Esophagus muscularis mucosa (tissue), 4 donors: Measurements from ENCODE around the gene NIT2.

ENCODE experiments used
- EP300 ChIP-seq: sonication (generic); formaldehyde crosslinking; IDR thresholded peaks from one replicate; pipeline ENCODE4 v1.6.1; 2017; ENCODE audit warnings: antibody characterized with exemption
- POLR2A ChIP-seq: fragments of 450-650 bp; IDR thresholded peaks from one replicate; pipeline ENCODE4 v1.6.1; 2017; ENCODE audit warnings: antibody characterized with exemption, moderate library complexity, mild to moderate bottlenecking, low read depth
- TF ChIP-seq, protein P1 (sequence below), 3 experiments: fragments of 200-600 bp in 2 of 3; fragments of 450-650 bp in 1 of 3; sonication (generic) in 2 of 3; IDR thresholded peaks; one replicate each; pipeline ENCODE4 v1.5.1; 2017 to 2019; ENCODE audit warnings: antibody characterized with exemption in 3 of 3, mild to moderate bottlenecking in 2 of 3, moderate library complexity in 1 of 3

DNA sequence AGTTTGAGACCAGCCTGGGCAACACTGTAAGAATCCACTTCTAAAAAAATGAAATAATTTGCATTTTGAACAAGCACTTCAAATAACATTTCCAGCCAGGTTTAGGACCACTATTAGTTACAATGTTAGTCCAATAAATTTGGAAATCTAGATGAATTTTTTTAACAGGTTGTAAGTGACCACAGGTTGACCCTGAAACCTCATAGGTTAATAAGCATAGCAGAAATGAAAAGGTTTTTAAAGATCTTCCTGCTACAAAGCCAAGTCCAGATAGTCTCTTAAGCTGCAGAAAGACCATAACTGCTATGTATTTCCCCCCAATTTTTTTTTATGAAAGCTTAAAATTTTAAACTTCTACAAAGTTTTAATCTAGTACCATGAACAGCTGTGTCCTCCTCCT is 1.5 kb upstream of the NIT2 start:
- TF ChIP-seq, protein P1, sequence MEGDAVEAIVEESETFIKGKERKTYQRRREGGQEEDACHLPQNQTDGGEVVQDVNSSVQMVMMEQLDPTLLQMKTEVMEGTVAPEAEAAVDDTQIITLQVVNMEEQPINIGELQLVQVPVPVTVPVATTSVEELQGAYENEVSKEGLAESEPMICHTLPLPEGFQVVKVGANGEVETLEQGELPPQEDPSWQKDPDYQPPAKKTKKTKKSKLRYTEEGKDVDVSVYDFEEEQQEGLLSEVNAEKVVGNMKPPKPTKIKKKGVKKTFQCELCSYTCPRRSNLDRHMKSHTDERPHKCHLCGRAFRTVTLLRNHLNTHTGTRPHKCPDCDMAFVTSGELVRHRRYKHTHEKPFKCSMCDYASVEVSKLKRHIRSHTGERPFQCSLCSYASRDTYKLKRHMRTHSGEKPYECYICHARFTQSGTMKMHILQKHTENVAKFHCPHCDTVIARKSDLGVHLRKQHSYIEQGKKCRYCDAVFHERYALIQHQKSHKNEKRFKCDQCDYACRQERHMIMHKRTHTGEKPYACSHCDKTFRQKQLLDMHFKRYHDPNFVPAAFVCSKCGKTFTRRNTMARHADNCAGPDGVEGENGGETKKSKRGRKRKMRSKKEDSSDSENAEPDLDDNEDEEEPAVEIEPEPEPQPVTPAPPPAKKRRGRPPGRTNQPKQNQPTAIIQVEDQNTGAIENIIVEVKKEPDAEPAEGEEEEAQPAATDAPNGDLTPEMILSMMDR (IDR thresholded peaks at IDR 0.05), result no peak
- TF ChIP-seq EP300, result no peak
- TF ChIP-seq POLR2A, result no peak
